Keratinocyte (primary cell): ENCODE measurements around the gene GLOD5. TPM values are rescaled to one million over a fixed set of nuclear protein-coding genes. Genes with fewer than 3 reads are reported as not detected.

Experiments used
- DNase-seq: peaks from one replicate; pipeline ENCODE4 v3.0.0-alpha.2; 2011; ENCODE audit warnings: low read depth, missing footprints, low spot score
- FAIRE-seq: peaks from 2 replicates; lab custom pipeline; 2011; peaks lifted over from hg19 to GRCh38; lab: Jason Lieb, UNC
- H2AFZ ChIP-seq: 2 replicates; pipeline ENCODE4 v1.6.0; 2012; ENCODE audit warnings: low read length, control low read depth, inconsistent platforms; ENCODE audit not compliant: control insufficient read depth
- H3K27ac ChIP-seq: 2 replicates; pipeline ENCODE4 v1.5.1; 2011; ENCODE audit warnings: low read length; ENCODE audit not compliant: control insufficient read depth, insufficient read depth
- H3K27me3 ChIP-seq: 3 replicates; pipeline ENCODE4 v1.6.0; 2011; ENCODE audit warnings: low read length; ENCODE audit not compliant: control insufficient read depth, insufficient read depth; ENCODE audit errors: extremely low read depth
- H3K36me3 ChIP-seq, 2 experiments: 2 replicates in 1 of 2; 3 replicates in 1 of 2; pipeline ENCODE4 v1.5.1; 2011; ENCODE audit warnings: low read length in 2 of 2, mild to moderate bottlenecking in 1 of 2; ENCODE audit not compliant: control insufficient read depth in 2 of 2, insufficient read depth in 2 of 2; ENCODE audit errors: extremely low read depth in 1 of 2
- H3K4me1 ChIP-seq: 3 replicates; pipeline ENCODE4 v1.5.1; 2011; ENCODE audit warnings: low read length; ENCODE audit not compliant: control insufficient read depth, insufficient read depth; ENCODE audit errors: extremely low read depth
- H3K4me2 ChIP-seq: 3 replicates; pipeline ENCODE4 v1.6.0; 2011; ENCODE audit warnings: low read depth, low read length; ENCODE audit not compliant: control insufficient read depth, insufficient read depth; ENCODE audit errors: extremely low read depth
- H3K4me3 ChIP-seq, 3 experiments: fragments of 200-600 bp in 1 of 3; sonication (generic) in 1 of 3; 2 replicates in 2 of 3; 3 replicates in 1 of 3; pipeline ENCODE4 v1.5.1; 2011 to 2016; ENCODE audit warnings: low read length in 3 of 3, mild to moderate bottlenecking in 3 of 3, control low read depth in 2 of 3, inconsistent platforms in 1 of 3, low read depth in 1 of 3, mixed read lengths in 1 of 3, mixed run types in 1 of 3, moderate library complexity in 1 of 3; ENCODE audit not compliant: control insufficient read depth in 2 of 3, insufficient read depth in 2 of 3; ENCODE audit errors: extremely low read depth in 1 of 3
- H3K79me2 ChIP-seq: 2 replicates; pipeline ENCODE4 v1.6.0; 2012; ENCODE audit warnings: low read length; ENCODE audit not compliant: control insufficient read depth, insufficient read depth
- H3K9ac ChIP-seq: 3 replicates; pipeline ENCODE4 v1.6.0; 2011; ENCODE audit warnings: low read length; ENCODE audit not compliant: control insufficient read depth, insufficient read depth; ENCODE audit errors: extremely low read depth
- H3K9me1 ChIP-seq: 3 replicates; pipeline ENCODE4 v1.6.0; 2011; ENCODE audit warnings: low read length; ENCODE audit not compliant: control insufficient read depth, insufficient read depth; ENCODE audit errors: extremely low read depth
- H3K9me3 ChIP-seq: 2 replicates; pipeline ENCODE4 v1.5.1; 2012; ENCODE audit warnings: low read depth, low read length; ENCODE audit not compliant: control insufficient read depth
- H4K20me1 ChIP-seq: 3 replicates; pipeline ENCODE4 v1.6.0; 2011; ENCODE audit warnings: low read length; ENCODE audit not compliant: control insufficient read depth, insufficient read depth; ENCODE audit errors: extremely low read depth
- EZH2 ChIP-seq: IDR thresholded peaks from one replicate; pipeline ENCODE4 v1.6.1; 2012; ENCODE audit warnings: inconsistent platforms, mild to moderate bottlenecking, low read length, moderate library complexity
- dilution Hi-C: fragments of 300-500 bp; cut with MboI; formaldehyde crosslinking; loops from one replicate; pipeline ENCODE4 v1.7.0; 2020; ENCODE audit warnings: low sequenced_read_pairs; ENCODE audit not compliant: extremely low pct_ligation_motif_present
- polyA plus RNA-seq, 5 experiments: library from polyadenylated mRNA; depleted of rRNA in 3 of 5; stranded (reverse) in 3 of 5; stranded (forward) in 1 of 5; unstranded in 1 of 5; fragments of >200 nt; gene quantifications; 1 replicate in 1 of 5; 2 replicates in 3 of 5; 3 replicates in 1 of 5; pipeline versions ENCODE4 v1.2.1 to v1.2.3, GENCODE V29; 2011 to 2012; ENCODE audit warnings: missing spikeins in 2 of 5, low read depth in 1 of 5, low replicate concordance in 1 of 5
- TF ChIP-seq, protein P1 (sequence below), 3 experiments: IDR thresholded peaks in 1 of 3; conservative IDR thresholded peaks in 1 of 3; optimal IDR thresholded peaks in 1 of 3; 2 replicates in 2 of 3; 3 replicates in 1 of 3; pipeline versions ENCODE3 to v1.5.1; 2011; ENCODE audit warnings: low read length in 3 of 3, mild to moderate bottlenecking in 3 of 3, moderate library complexity in 2 of 3, control low read depth in 1 of 3, inconsistent platforms in 1 of 3; ENCODE audit not compliant: insufficient read depth in 2 of 3; ENCODE audit errors: extremely low read depth in 1 of 3

Gene GLOD5
- polyA plus RNA-seq, 1 donor (not counting 4 experiments of a cell fraction or from before 2014, with no cell fraction given) = not detected

- Histone ChIP-seq H3K36me3 (no peaks in the 10 kb centered on the region), H3K9ac (no peak overlapping the region), H4K20me1 (no peaks in the 10 kb centered on the region), H2AFZ (no peak overlapping the region), H3K79me2 (no peaks in the 10 kb centered on the region), H3K27ac (no peak overlapping the region), H3K4me3 (no peak overlapping the region), H3K9me3 (no peaks in the 10 kb centered on the region), H3K4me1 (no peaks in the 10 kb centered on the region), H3K9me1 (no peaks in the 10 kb centered on the region), H3K27me3 (peaks cover 9% of the 10 kb centered on the region), H3K4me2 (no peak overlapping the region)
- FAIRE-seq (no peak), DNase-seq (no peak)
- TF ChIP-seq, protein P1, sequence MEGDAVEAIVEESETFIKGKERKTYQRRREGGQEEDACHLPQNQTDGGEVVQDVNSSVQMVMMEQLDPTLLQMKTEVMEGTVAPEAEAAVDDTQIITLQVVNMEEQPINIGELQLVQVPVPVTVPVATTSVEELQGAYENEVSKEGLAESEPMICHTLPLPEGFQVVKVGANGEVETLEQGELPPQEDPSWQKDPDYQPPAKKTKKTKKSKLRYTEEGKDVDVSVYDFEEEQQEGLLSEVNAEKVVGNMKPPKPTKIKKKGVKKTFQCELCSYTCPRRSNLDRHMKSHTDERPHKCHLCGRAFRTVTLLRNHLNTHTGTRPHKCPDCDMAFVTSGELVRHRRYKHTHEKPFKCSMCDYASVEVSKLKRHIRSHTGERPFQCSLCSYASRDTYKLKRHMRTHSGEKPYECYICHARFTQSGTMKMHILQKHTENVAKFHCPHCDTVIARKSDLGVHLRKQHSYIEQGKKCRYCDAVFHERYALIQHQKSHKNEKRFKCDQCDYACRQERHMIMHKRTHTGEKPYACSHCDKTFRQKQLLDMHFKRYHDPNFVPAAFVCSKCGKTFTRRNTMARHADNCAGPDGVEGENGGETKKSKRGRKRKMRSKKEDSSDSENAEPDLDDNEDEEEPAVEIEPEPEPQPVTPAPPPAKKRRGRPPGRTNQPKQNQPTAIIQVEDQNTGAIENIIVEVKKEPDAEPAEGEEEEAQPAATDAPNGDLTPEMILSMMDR (optimal IDR thresholded peaks at IDR 0.05 in 1 of 3, IDR thresholded peaks at IDR 0.05 in 1 of 3, conservative IDR thresholded peaks at IDR 0.05 in 1 of 3; ENCODE audit: extremely low read depth in 1 of 3, insufficient read depth in 2 of 3, low read length in 3 of 3) = no peak
- TF ChIP-seq EZH2 = no peak
- dilution Hi-C loops = no loop called here
These were observed 24.1 kb downstream of the GLOD5 start for GRCh38 chrX:48785540-48786214.

GRCh38 chrX:48786341-48786800, 24.8 kb downstream of the GLOD5 start, which contains the start of gene GATA1:
TSS of gene GATA1 (plus strand) at chrX:48786590. CDS start at chrX:48791110, 4,520 bp downstream.
- Histone ChIP-seq H3K4me2 (no peak within 1 kb of the TSS), H3K9me1 (no peaks in the 10 kb centered on the region), H4K20me1 (no peaks in the 10 kb centered on the region), H3K4me1 (no peaks in the 10 kb centered on the region), H3K79me2 (no peaks in the 10 kb centered on the region), H3K27ac (no peak within 1 kb of the TSS), H3K9ac (no peak within 1 kb of the TSS), H3K4me3 (no peak within 1 kb of the TSS), H2AFZ (no peak within 1 kb of the TSS), H3K27me3 (peaks cover 9% of the 10 kb centered on the region), H3K9me3 (no peaks in the 10 kb centered on the region), H3K36me3 (no peaks in the 10 kb centered on the region)
- no peak for FAIRE-seq
- DNase-seq = no peak
- TF ChIP-seq, protein P1 (optimal IDR thresholded peaks at IDR 0.05 in 1 of 3, IDR thresholded peaks at IDR 0.05 in 1 of 3, conservative IDR thresholded peaks at IDR 0.05 in 1 of 3; ENCODE audit: extremely low read depth in 1 of 3, insufficient read depth in 2 of 3, low read length in 3 of 3) = no peak
- TF ChIP-seq EZH2 = no peak
- dilution Hi-C loops = no loop called here
